IPS-11a (cell line): ENCODE data around the gene GOLGA6L25.
"Not testable (repeated sequence)": the region's sequence is repeated elsewhere in the genome, so short reads cannot be mapped to it uniquely, and the experiment has no call there.

Experiments
- H3K4me3 ChIP-seq: one replicate; pipeline ENCODE4 v1.5.1; 2013; ENCODE audit warnings: low read depth, low read length, control low read depth

The GOLGA6L25 gene

GRCh38 chr15:28553268-28553667 lies at the start of gene GOLGA6L25:
Gene GOLGA6L25 (plus strand): TSS chr15:28553568. CDS start chr15:28553629, 61 bp downstream.
- H3K4me3 ChIP-seq: not testable (repeated sequence)

GRCh38 chr15:28508217-28508889 lies 45.0 kb upstream of the GOLGA6L25 start:
- not testable (repeated sequence) for H3K4me3 ChIP-seq

GRCh38 chr15:28514128-28514527 lies 39.2 kb upstream of the GOLGA6L25 start:
- not testable (repeated sequence) for H3K4me3 ChIP-seq

GRCh38 chr15:28515208-28515607 lies 38.2 kb upstream of the GOLGA6L25 start:
- H3K4me3 ChIP-seq: not testable (repeated sequence)

GRCh38 chr15:28532954-28533353 lies 20.4 kb upstream of the GOLGA6L25 start, which contains the start of gene GOLGA8G:
Gene GOLGA8G (minus strand): TSS chr15:28532971. CDS start chr15:28532909, 62 bp downstream.
- not testable (repeated sequence) for H3K4me3 ChIP-seq

GRCh38 chr15:28573351-28573750 lies 20.0 kb downstream of the GOLGA6L25 start:
- not testable (repeated sequence) for H3K4me3 ChIP-seq

GRCh38 chr15:28588977-28589606 lies 35.7 kb downstream of the GOLGA6L25 start:
- H3K4me3 ChIP-seq: not testable (repeated sequence)

GRCh38 chr15:28589769-28590168 lies 36.4 kb downstream of the GOLGA6L25 start:
- H3K4me3 ChIP-seq: not testable (repeated sequence)

- H3K4me3 ChIP-seq: not testable (repeated sequence)
Measured at GRCh38 chr15:28592395-28592794, 39.0 kb downstream of the GOLGA6L25 start.

- not testable (repeated sequence) for H3K4me3 ChIP-seq
Measured at GRCh38 chr15:28593424-28594129, 40.2 kb downstream of the GOLGA6L25 start.

- not testable (repeated sequence) for H3K4me3 ChIP-seq
Measured at GRCh38 chr15:28597471-28597870, 44.1 kb downstream of the GOLGA6L25 start.

- not testable (repeated sequence) for H3K4me3 ChIP-seq
Measured at GRCh38 chr15:28598209-28598608, 44.8 kb downstream of the GOLGA6L25 start.

- not testable (repeated sequence) for H3K4me3 ChIP-seq
Measured at GRCh38 chr15:28602152-28602551, 48.8 kb downstream of the GOLGA6L25 start.
